ENCODE measurements around the gene HOMEZ. TPM values are rescaled to one million over a fixed set of nuclear protein-coding genes. Genes with fewer than 3 reads are reported as not detected.
"Not testable (repeated sequence)": the region's sequence is repeated elsewhere in the genome, so short reads cannot be mapped to it uniquely, and the experiment has no call there.

The HOMEZ gene
- total RNA-seq, 1 donor from 2014 or later: 11.0 TPM

GRCh38 chr14:23237772-23238594, 47.9 kb downstream of the HOMEZ start, which contains the start of gene RNF212B:
RNF212B (plus strand) TSS chr14:23237936; CDS start chr14:23240346, 2,410 bp downstream.
- peak; percentile 100 for ATAC-seq
- no peak for TF ChIP-seq CTCF (IDR thresholded peaks at IDR 0.05)
- Histone ChIP-seq H3K4me1 (peaks cover 6% of the 10 kb centered on the region), H3K27ac (no peak within 1 kb of the TSS), H3K27me3 (no peaks in the 10 kb centered on the region), H3K36me3 (no peaks in the 10 kb centered on the region), H3K9me3 (no peaks in the 10 kb centered on the region), H3K4me3 (peak within 1 kb of the TSS; percentile 32)
- intact Hi-C loops (cut with DNase I): no loop called here
- DNase-seq: peak; percentile 98

- H3K4me3 ChIP-seq, ATAC-seq, DNase-seq: not testable (repeated sequence)
These were observed 53.6 kb downstream of the HOMEZ start for GRCh38 chr14:23232241-23232808.

GRCh38 chr14:23228812-23229211, 57.1 kb downstream of the HOMEZ start:
- Histone ChIP-seq H3K4me3 (no peak overlapping the region), H3K9me3 (no peaks in the 10 kb centered on the region), H3K4me1 (no peaks in the 10 kb centered on the region), H3K27ac (no peak overlapping the region), H3K27me3 (no peaks in the 10 kb centered on the region), H3K36me3 (no peaks in the 10 kb centered on the region)
- TF ChIP-seq CTCF (IDR thresholded peaks at IDR 0.05): no peak
- intact Hi-C loops (cut with DNase I): no loop called here
- ATAC-seq (peak; percentile 51), DNase-seq (no peak)

More at GRCh38 chr14:23232241-23232808, 53.6 kb downstream of the HOMEZ start:
- H3K36me3 ChIP-seq; H3K27ac ChIP-seq; intact Hi-C loops (cut with DNase I); H3K4me1 ChIP-seq; H3K9me3 ChIP-seq; H3K27me3 ChIP-seq: not testable (repeated sequence)

- no peak for TF ChIP-seq CTCF (IDR thresholded peaks at IDR 0.05)
- Histone ChIP-seq H3K4me3 (no peak overlapping the region), H3K36me3 (no peaks in the 10 kb centered on the region), H3K4me1 (no peaks in the 10 kb centered on the region), H3K27ac (no peak overlapping the region), H3K27me3 (no peaks in the 10 kb centered on the region), H3K9me3 (no peaks in the 10 kb centered on the region)
- ATAC-seq: no peak
- intact Hi-C loops (cut with DNase I): no loop called here
- no peak for DNase-seq
These were observed 58.4 kb downstream of the HOMEZ start for GRCh38 chr14:23227566-23227965.

- H3K27ac ChIP-seq; intact Hi-C loops (cut with DNase I); DNase-seq; ATAC-seq; H3K4me1 ChIP-seq; H3K4me3 ChIP-seq; H3K9me3 ChIP-seq; H3K36me3 ChIP-seq; H3K27me3 ChIP-seq: not testable (repeated sequence)
These were observed 61.0 kb downstream of the HOMEZ start for GRCh38 chr14:23224958-23225357.

Other genes starting within 250 kb of the HOMEZ start
- gene PSMB11, start 243.9 kb downstream of the HOMEZ start, total RNA-seq: not detected
- 7.8 TPM for gene CDH24, start 228.6 kb downstream of the HOMEZ start, total RNA-seq
- 161 TPM for gene ACIN1, start 191.0 kb downstream of the HOMEZ start, total RNA-seq
- gene C14orf119, start 190.6 kb downstream of the HOMEZ start, total RNA-seq: 55.3 TPM
- not detected for gene CIROP, start 181.1 kb downstream of the HOMEZ start, total RNA-seq
- gene CEBPE, start 166.9 kb downstream of the HOMEZ start, total RNA-seq: not detected
- gene SLC7A8, start 102.5 kb downstream of the HOMEZ start, total RNA-seq: 49.8 TPM
- gene RNF212B, start 48.2 kb downstream of the HOMEZ start, total RNA-seq: not detected
- 14.6 TPM for gene PPP1R3E, start 16.7 kb upstream of the HOMEZ start, total RNA-seq
- gene BCL2L2, start 20.7 kb upstream of the HOMEZ start, total RNA-seq: 53.0 TPM
- gene PABPN1, start 35.3 kb upstream of the HOMEZ start, total RNA-seq: 118 TPM
- 12.1 TPM for gene SLC22A17, start 66.8 kb upstream of the HOMEZ start, total RNA-seq
- gene EFS, start 79.0 kb upstream of the HOMEZ start, total RNA-seq: 10.4 TPM
- not detected for gene IL25, start 86.7 kb upstream of the HOMEZ start, total RNA-seq
- gene CMTM5, start 90.9 kb upstream of the HOMEZ start, total RNA-seq: 0.96 TPM
- gene MYH6, start 122.1 kb upstream of the HOMEZ start, total RNA-seq: 3.4 TPM
- 0.12 TPM for gene MYH7, start 149.5 kb upstream of the HOMEZ start, total RNA-seq
- 32.3 TPM for gene NGDN, start 183.6 kb upstream of the HOMEZ start, total RNA-seq